ENCODE data around the gene USP49.
"Not testable (repeated sequence)": the region's sequence is repeated elsewhere in the genome, so short reads cannot be mapped to it uniquely, and the experiment has no call there.

USP49 gene

DNA sequence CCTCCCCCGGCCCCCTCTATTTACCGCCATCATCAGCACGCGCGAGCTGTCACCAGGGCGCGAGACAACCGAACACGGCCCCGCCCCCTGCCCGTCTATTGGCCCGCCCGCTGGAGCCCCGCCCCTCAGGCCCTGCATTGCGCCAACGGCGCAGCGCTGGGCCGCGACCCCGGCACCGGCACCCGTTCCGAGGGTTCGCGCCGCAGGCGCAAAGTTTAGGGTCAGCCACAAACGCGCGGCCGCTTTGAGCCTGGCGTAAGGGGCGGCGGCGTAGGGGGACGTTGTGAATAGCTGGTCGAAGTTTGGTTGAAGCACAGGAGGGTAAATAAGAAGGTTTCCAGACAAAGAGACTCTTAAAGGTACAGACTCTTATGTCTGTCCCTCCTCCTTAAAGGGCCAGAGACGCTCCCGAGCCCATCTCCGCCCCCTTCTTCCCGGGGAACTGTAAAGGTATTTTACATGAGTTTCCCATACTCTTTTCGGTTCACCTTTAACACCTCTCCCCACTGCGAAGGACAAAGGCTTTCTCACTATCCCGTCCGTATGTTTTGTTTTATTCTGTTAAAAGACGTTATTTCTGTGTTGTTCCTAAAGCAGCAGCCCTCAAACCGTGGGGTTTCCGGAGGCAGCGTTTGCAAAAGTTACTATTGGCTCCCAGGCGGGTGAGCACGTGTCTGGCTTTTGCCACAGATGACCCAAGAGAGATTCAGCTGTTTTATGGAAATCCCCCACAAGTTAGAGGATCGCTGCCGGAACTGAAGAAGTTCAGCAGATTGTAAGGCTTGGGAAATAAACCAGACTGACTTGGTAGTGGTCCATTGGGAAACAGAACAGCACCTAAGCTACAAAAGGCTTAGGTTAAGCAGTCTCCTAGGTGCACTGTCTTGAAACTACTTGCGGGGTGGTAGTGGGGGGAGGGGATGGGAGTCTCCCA is at the start of gene USP49:
Gene USP49 (minus strand): TSS at position 76 of the 934 bp plus-strand sequence. CDS start 88,392 bp downstream, outside the sequence.
- DNase-seq, result peak; percentile 77

DNA sequence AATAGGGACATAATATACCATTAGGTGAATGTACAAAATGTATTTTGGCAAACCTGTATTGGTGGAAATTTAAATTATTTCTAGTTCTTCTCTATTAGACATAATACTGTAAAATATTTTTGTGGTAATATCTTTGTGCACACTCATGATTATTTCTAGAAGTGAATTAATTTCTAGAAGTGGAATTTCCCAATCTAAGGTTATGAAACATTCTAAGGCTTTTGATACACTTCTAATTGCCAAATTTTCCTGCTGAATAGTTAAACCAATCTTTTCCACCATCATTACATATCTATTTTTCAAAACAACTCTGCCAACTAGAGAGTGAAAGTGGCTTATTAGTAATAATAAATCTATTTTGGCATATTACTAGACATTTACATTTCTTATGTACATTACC is 48.3 kb upstream of the USP49 start:
- no peak for DNase-seq

DNA sequence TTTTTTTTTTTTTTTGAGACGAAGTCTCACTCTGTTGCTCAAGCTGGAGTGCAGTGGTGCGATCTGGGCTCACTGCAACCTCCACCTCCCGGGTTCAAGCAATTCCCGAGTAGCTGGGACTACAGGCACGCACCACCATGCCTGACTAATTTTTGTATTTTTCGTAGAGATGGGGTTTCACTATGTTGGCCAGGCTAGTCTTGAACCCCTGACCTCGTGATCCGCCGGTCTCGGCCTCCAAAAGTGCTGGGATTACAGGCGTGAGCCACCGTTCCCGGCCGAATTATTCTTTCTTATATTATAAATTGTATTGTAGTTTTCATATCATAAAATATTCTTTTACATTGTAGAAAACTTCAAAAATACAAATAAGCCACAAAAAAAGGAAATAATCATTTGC is 47.7 kb upstream of the USP49 start:
- DNase-seq, result not testable (repeated sequence)

DNA sequence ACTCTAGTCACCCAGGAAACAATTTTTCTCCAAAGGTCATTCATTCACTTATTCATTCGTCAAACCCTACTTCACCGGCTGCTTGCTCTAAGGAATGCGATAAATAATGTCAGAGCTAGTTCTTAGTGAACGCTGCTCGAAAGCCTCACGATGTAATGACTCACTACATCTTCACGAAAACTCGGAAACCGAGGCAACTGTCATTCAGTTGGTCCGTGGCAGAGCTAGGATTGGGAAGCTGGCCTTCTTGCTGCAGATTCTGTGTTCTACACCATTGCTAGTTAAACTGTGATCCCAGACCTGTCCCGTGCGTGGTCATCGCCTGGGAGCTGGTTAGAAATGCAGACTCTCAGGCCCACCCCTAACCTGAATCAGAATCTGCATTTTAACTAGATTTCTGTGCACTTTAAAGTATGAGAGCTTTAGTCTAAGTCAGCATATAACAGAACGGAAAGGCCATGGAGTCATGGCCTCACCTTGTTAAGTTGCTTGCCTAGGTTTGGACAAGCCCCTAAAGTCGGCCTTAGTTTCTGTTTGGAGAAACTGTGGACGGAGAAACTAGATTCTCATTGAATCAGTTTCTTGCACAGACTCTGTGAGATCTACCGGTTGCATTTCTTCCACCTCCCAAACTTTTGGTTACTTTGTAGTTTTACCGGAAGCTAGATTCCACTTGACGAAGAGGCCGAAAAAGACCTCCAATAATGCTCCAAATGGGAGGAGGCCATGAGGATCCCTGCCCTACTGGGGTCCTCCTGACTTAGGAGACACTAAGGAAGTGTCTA is 47.1 kb upstream of the USP49 start:
- DNase-seq, result no peak

DNA sequence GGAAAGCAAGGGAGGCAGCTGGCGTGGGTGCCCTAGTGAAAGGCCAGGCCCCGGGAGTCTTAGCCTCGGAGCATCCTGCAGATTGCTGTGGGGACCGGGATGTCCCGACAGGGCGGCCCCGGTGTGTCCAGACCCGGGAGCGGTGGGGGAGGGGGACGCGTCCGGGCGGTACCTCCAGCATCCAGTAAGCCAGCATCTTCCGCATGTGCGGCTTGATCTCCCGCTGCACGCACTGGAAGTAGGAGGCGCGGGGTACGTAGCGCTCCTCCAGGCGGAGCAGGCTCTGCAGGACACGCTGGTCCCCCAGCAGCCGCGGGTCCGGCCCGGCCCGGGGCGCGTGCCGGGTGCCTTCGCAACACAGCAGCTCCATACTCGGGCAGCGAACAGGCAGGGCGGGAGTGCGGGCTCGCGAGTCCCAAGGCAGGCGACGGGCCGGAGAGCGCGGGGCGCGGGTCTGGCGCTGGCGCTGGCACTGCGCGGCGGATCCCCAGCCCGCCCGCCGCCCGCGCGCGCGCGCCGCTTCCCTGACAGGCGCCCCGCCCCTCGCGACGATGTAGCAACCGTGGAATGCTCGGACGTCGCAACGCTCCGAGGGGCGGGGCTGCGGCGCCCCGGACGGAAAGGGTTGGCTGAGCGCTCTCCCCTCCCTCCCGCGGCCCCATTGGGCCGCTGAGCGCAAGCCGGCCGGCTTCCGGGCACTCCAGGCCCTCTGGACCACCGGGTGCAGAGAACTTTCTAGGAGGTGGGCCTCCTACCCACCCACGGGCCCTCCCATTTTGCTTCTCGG is 46.3 kb upstream of the USP49 start, which contains the start of gene CCND3:
Gene CCND3 (minus strand): TSS at position 529 of the 787 bp plus-strand sequence. CDS start 159 bp downstream, at position 370.
- DNase-seq, result peak; percentile 85

DNA sequence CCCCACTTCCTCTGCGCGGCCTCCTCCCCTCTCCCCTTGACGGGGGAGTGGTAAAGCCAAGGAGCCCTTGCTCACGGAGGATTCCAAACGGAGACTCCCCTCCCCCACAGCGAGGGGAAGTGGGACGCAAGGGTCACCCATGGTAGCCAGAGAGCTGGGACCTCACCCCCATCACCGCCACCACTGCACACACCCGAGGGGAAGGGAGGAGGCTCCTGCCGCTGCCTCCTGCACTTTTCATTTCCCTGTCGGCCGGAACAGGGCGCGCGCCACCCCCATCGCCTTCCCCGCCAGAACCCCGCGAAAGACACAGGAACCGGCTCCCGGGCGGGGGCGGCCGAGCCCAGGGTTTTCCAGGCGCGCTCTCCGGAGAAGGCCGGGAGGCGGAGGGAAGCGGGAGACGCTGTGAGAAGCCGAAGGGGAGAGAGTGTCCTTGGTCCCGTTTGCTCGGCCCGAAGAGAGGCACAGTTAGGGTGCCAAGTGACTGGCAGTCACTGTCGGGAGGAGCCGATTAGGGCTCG is 45.6 kb upstream of the USP49 start:
- DNase-seq, result peak; percentile 12

DNA sequence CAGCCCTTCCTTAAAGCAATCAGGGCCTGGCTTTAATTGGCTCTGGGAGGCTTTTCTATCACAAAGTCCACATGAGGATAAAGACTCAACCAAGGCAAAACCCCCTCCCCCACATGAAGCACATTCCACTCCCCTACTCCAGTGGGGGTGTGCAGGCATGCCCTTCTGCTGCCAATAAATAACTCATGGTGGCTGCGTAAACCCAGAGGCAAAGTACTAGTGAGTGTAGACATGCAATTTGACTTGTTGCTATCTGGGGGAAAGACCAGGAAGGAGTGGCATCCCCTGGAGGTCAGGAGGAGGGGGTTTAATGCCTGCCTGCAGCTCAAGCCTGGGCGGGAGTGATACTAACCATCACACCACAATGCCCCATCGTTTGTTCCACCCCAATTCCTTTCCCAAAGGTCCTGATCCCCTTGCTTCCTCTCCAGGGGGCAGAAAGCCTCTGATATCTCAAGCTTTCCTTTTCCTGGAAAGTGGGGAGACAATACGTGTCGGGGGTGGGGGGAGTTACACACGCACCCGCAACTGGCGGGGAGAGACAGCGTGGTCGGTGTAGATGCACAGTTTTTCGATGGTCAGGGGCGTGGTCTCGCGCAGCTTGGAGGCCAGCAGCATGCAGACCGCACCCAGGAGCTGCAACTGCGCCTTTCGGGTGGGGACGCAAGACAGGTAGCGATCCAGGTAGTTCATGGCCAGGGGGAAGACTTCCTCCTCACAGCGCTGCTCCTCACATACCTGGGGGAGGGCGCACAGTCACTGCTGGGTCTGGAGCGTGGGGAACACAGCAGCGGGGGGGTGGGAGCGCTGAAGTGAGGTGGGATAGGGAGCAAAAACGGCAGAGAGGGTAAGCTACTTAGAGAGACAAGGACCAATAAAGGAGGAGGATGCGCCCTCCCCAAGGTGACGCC is 44.9 kb upstream of the USP49 start:
- peak; percentile 12 for DNase-seq

DNA sequence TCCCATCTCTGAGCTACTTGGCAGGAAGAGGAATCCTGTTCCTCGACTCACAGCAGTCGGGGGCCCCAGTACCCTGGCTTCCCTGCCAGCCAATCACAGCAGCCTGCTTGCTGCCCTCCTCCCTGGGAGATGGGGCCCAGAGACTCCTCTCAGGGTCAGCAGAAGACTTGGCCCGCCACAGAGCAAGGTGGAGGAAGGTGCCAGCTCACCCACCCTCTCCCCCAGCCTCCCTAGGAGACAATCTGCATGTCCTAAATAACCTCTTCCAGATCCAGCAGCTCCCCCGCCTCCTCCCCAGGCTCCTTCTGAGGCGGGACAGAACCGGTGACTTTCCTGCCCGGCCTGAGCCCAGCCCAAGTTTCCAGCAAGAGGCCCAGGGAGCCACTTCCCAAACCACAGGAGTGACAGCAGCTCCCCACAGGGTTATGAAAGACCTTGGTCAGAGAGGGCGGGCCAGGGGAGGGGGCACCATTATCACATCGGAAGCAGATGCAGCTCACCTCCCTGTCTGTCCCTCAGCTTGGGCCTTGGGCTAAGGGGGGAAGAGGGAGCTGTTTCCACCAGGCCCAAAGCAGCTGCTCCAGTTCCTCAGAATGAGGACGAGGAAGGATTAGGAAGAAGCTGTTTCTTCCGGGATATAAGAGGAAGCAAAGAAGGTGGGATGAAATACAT is 44.1 kb upstream of the USP49 start:
- DNase-seq, result no peak

DNA sequence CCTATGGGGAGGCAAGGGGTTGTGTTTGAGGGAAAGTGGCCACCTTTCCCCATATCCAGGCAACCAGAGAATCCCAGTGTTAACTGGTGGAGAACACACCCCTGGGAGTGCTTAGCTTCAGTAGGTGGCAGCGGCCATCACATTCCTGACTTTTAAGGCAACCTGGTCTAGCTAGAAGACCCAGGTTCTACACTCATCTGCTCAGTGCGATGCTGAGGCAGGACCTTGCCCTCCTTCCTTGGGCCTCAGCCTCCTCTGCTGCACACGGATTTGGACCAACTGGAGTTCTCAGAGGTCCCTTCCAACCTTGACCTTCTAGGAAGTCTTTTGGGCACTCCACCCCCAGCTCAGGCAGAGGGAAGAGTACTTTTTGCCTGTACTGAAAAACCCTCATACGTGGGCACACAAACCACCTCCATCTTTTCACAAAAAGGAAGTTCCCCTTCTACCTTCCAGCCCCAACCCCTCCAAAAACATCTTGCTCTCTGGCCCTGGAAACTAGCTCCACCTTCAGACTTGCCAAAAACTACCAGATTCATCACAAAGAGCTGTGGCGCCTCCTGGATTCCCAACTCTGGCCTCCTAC is 43.5 kb upstream of the USP49 start:
- no peak for DNase-seq

DNA sequence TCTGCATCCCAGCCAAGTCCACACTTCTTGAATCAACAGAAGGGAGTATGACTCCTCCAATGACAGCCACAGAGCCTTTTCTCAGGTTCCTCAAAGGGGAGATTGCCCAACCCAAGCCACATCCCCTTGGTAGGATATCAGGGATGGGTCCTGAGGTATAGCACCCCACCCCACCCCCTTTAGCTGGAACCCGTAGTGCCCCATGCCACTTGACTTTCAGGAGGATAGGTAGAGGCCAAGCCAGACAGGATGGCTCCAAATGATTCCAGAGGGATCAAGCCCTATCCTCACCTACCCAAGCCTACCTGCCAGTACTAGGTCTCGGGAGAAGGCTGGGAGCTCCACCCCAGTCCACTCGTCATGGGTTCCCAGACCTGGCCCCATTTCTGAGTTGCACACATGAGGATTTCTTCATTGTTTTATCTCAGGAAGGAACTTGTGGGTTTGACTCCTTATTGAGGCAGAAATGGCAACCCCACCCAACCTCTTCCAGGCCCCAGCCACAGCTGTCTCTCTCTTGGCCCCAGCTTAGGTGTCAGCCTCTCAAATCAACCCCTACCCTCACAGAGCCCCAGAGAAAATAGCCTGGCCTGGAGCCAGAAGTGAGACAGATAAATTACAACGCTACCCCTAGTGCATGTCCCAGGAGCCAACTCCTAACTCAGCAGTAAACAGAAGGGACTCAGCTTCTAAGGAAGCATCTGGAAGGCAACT is 42.8 kb upstream of the USP49 start:
- no peak for DNase-seq

DNA sequence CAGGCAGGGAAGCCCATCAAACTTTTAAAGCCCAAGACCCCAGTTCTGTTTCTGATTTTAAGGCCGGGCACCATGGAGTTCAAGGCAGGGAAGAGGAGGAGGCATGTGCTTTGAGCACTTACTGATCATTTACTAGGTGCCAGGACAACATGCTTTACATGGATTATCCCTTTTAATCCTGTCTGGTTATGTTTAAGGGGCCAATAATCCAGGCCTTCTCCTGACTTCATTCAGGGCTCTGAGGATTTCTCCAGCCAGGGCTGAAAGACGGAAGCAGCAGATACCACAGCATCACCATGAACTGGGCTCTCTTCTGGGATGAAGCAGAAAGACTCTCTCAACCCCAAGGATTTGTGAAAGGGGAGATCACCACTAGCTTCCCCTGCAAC is 42.3 kb upstream of the USP49 start:
- DNase-seq, result no peak

DNA sequence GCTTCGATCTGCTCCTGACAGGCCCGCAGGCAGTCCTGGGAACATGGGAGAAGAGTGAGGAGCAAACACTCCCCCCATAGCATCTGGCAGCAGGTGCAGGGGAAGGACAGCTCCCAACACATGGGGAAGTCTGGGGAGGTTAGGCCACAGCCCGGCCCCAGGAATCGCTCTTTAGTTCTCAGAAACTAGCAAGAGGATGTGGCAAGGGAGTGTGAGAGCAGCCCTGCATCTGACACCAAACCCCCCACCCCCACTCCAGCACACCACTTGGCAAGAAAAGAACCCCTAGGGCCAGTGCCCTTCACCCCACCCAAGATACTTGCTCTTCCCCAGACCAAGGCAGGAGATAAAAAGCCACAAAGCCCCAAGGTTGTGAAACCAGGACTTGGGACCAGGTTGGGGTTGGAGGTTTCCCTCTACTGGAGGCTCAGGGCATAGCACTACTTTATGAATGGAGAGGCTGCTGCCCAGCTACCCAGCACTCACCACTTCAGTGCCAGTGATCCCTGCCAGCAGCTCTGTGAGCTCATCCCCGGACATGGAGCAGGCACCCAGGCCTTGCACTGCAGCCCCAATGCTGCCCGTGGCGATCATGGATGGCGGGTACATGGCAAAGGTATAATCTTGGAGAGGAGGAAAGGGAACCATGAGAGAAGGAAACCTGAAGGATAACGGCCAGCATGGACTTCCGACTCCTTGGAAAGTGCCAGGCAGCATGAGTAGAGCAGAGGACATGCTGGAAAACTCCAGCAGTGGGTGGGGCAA is 41.1 kb upstream of the USP49 start:
- DNase-seq, result peak; percentile 54

DNA sequence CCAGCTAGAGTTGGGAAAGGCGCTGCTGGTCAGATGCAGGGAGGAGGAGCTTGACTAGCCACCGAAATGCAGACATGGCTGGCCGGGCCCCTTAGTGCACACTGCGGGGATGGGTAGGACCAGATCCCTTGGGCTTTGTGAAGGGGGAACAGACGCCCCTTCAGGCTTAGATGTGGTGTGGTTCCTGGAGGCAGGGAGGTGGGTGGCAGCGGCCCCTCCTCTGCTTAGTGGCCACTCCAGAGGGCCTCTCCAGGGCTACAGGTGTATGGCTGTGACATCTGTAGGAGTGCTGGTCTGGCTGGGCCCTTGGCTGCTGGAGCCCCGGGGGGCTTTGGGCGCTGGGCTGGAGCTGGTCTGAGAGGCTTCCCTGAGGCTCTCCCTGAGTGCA is 40.5 kb upstream of the USP49 start:
- no peak for DNase-seq

DNA sequence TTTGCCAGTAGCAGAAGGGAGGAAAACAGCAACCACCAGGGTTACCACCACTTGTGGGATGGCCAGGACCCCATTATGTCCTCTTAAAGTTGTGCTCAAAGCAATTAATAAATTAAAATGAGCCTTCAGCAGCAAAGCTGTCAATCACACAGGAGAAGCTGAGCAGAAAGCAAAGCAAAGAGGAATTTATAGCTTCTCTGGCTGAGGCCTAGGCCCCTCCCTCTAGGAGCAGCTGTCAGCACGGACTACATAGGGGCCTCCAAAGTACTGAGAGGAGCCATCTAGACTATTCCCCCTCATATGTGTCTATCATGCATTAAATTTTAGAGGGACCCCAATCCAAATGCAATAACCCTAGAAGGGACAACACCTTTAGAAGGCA is 40.0 kb upstream of the USP49 start:
- DNase-seq, result no peak

DNA sequence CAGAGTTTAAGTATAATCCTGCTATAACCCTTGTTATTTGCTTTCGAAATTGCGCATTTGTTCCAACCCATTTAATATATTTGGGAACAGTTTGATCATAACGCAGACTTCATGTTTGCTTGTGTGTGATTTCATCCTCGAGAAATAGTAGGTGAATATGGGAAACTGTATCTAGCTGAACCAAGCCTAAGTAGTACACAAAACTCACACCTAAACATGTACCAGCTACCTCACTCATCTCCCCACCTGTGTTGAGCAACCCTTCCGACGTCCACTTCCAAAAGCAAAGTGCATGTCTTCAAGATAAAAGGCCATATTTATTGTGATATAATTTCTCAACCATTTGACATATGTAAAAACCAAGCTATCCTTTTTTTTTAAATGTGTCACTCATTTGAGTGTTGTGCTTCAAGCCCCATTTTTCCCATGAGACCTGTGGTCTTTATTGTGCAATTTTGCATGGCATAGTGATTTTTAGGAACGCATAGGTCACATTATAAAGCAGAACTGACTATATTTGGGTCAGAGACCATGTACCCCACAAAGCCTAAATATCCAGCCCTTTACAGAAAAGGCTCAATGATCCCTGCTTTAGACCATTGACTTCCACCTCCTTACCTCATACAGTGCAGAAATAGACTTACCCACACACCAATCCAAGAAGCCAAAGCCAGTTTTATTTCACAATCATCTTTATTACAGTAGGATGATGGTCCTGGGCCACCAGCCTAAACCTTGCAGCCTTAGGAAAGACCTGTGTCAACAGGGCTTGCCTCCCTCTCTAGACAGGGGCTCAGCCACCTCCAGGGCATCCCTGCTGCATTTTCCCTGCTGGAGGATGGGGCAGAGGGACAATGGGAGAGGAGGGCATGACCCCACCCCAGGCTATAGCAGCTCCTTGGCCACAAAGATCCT is 39.4 kb upstream of the USP49 start:
- DNase-seq, result no peak

DNA sequence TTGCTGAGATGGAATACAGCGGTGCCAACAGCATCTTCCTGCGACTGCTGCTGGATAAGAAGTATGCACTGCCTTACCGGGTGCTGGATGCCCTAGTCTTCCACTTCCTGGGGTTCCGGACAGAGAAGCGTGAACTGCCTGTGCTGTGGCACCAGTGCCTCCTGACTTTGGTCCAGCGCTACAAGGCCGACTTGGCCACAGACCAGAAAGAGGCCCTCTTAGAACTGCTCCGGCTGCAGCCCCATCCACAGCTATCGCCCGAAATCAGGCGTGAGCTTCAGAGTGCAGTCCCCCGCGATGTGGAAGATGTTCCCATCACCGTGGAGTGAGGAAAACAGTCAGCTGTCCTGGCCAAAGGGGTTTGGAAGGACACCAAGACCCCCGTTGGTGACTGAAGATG is 37.2 kb upstream of the USP49 start:
- no peak for DNase-seq

DNA sequence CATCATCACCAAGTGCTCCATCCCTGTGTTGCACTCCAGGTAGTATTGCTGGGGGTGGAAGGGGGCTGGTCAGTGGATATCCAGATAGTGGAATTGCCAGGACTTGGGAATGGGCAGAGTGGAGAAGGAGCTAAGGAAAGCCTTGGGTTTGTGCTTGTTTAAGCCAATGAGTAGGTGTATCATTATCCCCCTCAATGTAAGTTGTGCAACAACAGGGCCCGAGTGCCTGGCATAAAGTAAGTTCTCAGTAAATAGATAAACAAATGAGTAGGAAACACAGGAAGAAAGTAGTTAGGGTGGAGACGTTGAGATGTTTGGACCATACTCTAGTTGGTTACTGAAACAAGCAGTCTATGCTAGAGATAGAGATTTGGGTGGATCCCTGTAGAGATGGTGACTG is 36.6 kb upstream of the USP49 start:
- no peak for DNase-seq

DNA sequence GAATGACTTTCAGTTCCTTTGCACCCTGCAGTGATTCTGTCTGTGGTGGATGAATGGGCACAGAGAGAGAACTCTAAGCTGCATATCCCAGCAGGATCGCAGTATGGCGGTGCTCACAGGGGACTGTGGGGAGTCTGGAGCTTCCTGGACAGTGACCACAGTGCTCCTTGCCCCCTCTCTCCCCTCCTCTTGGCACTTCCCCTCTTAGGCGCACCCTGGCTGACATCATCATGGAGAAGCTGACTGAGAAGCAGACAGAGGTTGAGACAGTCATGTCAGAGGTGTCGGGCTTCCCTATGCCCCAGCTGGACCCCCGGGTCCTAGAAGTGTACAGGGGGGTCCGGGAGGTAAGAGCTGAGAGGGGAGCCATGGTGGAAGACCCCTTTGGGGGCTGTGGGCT is 34.7 kb upstream of the USP49 start:
- no peak for DNase-seq

Data from NCI-H526 treated with DMSO at 0.1 percent for 48 hours (cell line).